Measurements from ENCODE around the gene AAR2. TPM values are rescaled to one million over a fixed set of nuclear protein-coding genes. Genes with fewer than 3 reads are reported as not detected.

AAR2 gene
- total RNA-seq, 1 donor from 2014 or later: 19.7 TPM

DNA sequence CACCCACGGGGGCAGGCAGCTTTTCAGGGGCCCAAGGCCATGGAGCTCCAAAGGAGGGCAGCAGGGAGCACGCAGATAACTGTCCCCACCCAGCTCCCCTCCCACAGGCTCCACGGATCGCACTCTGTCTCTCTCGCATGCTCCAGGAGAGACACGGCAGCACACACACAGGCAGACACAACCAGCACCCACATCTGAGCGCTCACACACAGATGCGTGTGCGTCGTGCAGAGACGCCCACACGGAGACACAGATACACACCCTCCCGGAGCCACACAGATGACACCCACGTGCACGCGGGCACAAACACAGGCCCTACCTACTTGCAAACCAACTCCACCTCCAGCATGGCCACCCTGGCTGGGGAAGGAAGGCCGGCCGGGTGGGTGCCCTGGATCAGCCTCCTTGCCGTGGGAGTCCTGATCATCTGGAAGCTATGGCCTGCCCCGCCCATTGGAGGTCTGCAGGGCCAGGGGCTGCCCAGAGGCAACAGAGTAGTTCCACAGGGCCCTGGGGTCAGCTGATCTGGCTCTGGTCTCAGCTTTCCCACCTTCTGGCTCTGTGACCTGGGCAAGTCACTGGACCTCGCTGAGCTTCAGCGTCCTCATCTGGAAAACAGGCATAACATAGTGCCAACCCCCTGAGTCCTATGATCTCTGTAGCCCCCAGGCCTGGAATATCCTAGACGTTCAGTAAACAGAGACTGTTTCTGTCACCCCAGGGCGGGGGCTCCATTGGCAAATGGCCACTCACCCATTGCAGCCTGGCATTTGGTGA, 31.5 kb downstream of the AAR2 start:
- no peak for DNase-seq (ENCODE audit: low spot score)
- H3K36me3 ChIP-seq: no peaks in the 10 kb centered on the region
- no peak overlapping the region for H3K4me3 ChIP-seq
- H3K4me2 ChIP-seq: no peak overlapping the region
- Mint-ChIP-seq H3K27ac (peak overlapping the region; percentile 86), H3K27me3 (ENCODE audit: insufficient read depth, low read depth) (no peaks in the 10 kb centered on the region), H3K4me3 (no peak overlapping the region), H3K4me1 (peaks cover 22% of the 10 kb centered on the region), H3K9me3 (no peaks in the 10 kb centered on the region), H3K36me3 (no peaks in the 10 kb centered on the region)
- H3K9ac ChIP-seq: no peak overlapping the region
- H2AFZ ChIP-seq (replicated peaks): no peak overlapping the region
- H3K27me3 ChIP-seq: no peaks in the 10 kb centered on the region
- no peaks in the 10 kb centered on the region for H3K79me2 ChIP-seq (ENCODE audit: low read depth)
- H3K4me1 ChIP-seq: peaks cover 12% of the 10 kb centered on the region
- H4K20me1 ChIP-seq (ENCODE audit: low read depth): no peaks in the 10 kb centered on the region
- TF ChIP-seq, protein P1, sequence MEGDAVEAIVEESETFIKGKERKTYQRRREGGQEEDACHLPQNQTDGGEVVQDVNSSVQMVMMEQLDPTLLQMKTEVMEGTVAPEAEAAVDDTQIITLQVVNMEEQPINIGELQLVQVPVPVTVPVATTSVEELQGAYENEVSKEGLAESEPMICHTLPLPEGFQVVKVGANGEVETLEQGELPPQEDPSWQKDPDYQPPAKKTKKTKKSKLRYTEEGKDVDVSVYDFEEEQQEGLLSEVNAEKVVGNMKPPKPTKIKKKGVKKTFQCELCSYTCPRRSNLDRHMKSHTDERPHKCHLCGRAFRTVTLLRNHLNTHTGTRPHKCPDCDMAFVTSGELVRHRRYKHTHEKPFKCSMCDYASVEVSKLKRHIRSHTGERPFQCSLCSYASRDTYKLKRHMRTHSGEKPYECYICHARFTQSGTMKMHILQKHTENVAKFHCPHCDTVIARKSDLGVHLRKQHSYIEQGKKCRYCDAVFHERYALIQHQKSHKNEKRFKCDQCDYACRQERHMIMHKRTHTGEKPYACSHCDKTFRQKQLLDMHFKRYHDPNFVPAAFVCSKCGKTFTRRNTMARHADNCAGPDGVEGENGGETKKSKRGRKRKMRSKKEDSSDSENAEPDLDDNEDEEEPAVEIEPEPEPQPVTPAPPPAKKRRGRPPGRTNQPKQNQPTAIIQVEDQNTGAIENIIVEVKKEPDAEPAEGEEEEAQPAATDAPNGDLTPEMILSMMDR (IDR thresholded peaks at IDR 0.05): no peak
- TF ChIP-seq EZH2 (IDR thresholded peaks at IDR 0.05) (no peak), EZH2phosphoT487 (IDR thresholded peaks at IDR 0.05) (no peak)
- H3K27ac ChIP-seq: no peak overlapping the region
- no peaks in the 10 kb centered on the region for H3F3A ChIP-seq (ENCODE audit: low read depth)
- no peaks in the 10 kb centered on the region for H3K9me3 ChIP-seq (ENCODE audit: low read depth)

DNA sequence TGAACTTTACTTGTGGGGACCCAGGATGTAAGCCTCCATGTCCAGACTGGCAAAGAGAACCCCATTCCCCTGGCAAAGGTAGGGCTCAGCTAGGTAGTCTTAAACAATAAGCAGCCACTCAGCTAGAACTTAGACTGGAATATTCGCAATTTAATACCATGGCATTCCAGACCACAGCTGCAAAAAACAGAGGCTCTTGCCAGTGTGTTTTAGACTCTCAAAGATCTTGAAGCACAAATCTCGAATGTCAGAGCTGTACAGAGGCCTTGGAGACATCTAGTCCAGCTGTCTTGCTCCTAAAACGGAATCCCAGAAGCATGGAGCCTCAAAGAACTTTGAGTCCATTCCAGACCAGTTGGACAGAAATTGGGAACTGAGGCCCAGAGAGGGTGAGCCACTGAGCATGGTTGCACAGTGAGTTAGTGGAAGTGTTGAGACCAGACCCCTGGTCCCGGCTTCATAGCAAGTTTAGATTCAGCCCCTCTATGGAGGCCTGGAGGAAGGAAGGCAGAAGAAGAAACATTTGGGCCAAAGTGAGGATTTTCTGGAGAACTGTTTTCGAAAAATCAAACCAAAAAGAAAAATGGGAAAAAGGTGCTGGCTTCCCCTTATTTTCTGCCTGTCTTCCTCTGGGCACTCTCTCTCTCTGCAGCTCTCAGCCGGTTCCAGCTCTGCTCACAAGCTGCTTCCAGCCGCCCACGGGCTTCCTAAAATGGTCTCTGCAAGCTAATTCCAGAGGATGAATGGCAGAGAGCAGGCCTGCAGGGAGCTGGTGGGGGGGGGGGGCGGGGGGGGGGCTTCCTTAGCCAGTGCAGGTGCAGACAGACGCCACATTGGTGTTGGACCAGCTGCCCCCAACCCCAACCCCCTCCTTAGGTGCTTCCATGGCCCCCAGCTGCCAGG, 32.4 kb downstream of the AAR2 start:
- Histone ChIP-seq H3K9ac (no peak overlapping the region), H3F3A (ENCODE audit: low read depth) (no peaks in the 10 kb centered on the region), H3K4me2 (no peak overlapping the region), H3K27me3 (no peaks in the 10 kb centered on the region), H2AFZ (replicated peaks) (no peak overlapping the region), H3K36me3 (no peaks in the 10 kb centered on the region), H3K4me1 (peaks cover 12% of the 10 kb centered on the region), H3K79me2 (ENCODE audit: low read depth) (no peaks in the 10 kb centered on the region), H3K4me3 (no peak overlapping the region), H3K9me3 (ENCODE audit: low read depth) (no peaks in the 10 kb centered on the region), H3K27ac (no peak overlapping the region), H4K20me1 (ENCODE audit: low read depth) (no peaks in the 10 kb centered on the region)
- Mint-ChIP-seq H3K9me3 (no peaks in the 10 kb centered on the region), H3K4me1 (peaks cover 26% of the 10 kb centered on the region), H3K36me3 (no peaks in the 10 kb centered on the region), H3K4me3 (peak overlapping the region; percentile 22), H3K27me3 (ENCODE audit: insufficient read depth, low read depth) (no peaks in the 10 kb centered on the region), H3K27ac (peak overlapping the region; percentile 63)
- DNase-seq (ENCODE audit: low spot score): peak; percentile 65
- TF ChIP-seq EZH2phosphoT487 (IDR thresholded peaks at IDR 0.05): no peak
- no peak for TF ChIP-seq EZH2 (IDR thresholded peaks at IDR 0.05)
- TF ChIP-seq, protein P1 (IDR thresholded peaks at IDR 0.05): no peak

DNA sequence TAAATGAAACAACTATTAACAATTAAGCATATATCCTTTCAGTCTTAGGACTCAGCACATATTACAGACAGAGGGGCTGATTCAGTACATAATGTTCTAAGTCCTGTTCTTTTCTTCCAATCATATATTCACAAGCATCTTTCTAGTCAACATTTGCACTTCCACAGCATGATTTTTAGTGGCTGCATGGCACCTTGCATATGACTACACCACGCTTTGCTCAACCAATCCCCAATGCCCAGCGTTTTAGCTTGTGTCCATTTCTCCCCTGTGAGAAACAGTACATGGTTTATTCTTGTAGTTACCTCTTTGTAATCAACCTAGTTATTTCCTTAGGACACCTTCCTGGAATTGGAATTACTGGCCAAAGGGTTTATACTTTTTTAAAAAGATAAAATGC, 33.2 kb downstream of the AAR2 start:
- Histone ChIP-seq H3F3A (ENCODE audit: low read depth) (no peaks in the 10 kb centered on the region), H3K79me2 (ENCODE audit: low read depth) (no peaks in the 10 kb centered on the region), H3K36me3 (no peaks in the 10 kb centered on the region), H3K9ac (no peak overlapping the region), H3K27ac (no peak overlapping the region), H2AFZ (replicated peaks) (no peak overlapping the region), H3K4me2 (no peak overlapping the region), H3K4me1 (peaks cover 19% of the 10 kb centered on the region), H3K9me3 (ENCODE audit: low read depth) (no peaks in the 10 kb centered on the region), H4K20me1 (ENCODE audit: low read depth) (no peaks in the 10 kb centered on the region), H3K4me3 (no peak overlapping the region), H3K27me3 (no peaks in the 10 kb centered on the region)
- Mint-ChIP-seq H3K4me3 (no peak overlapping the region), H3K27me3 (ENCODE audit: insufficient read depth, low read depth) (no peaks in the 10 kb centered on the region), H3K9me3 (no peaks in the 10 kb centered on the region), H3K4me1 (peaks cover 35% of the 10 kb centered on the region), H3K27ac (peak overlapping the region; percentile 84), H3K36me3 (no peaks in the 10 kb centered on the region)
- TF ChIP-seq, protein P1 (IDR thresholded peaks at IDR 0.05): no peak
- no peak for TF ChIP-seq EZH2 (IDR thresholded peaks at IDR 0.05)
- no peak for TF ChIP-seq EZH2phosphoT487 (IDR thresholded peaks at IDR 0.05)
- no peak for DNase-seq (ENCODE audit: low spot score)
